NCI-H128 (cell line): ENCODE results near the gene DPYD.

Source experiments
- DNase-seq: peaks from one replicate; lab custom pipeline; 2025; ENCODE audit not compliant: unreplicated experiment; lab: John Stamatoyannopoulos, UW

Gene DPYD

GRCh38 chr1:97551113-97551512 lies 369.7 kb downstream of the DPYD start:
- DNase-seq: no peak

- no peak for DNase-seq
These were observed 375.4 kb downstream of the DPYD start for GRCh38 chr1:97545446-97545845.

DNA sequence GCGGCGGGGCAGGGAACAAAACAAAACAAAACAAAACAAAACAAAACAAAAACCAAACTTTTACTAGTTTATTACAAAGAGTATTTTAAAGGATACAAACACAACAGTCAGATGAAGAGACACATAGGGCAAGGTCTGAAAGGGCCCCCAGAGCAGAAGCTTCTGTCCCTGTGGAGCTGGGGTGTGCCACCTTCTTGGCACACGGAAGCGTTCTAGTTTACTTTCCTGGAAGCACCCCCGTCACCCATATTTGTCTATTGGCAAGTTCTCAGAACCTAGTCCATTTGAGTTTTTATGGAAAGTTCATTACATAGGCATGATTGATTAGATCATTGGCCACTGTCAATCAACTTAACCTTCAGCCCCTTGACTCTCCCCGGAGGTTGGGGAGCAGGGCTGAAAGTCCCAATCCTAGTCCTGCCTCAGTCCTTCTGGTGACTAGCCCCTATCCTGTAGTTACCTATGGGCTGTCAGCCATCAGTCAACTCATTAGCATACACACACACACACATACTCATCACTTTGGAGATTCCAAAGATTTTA lies 380.4 kb downstream of the DPYD start:
- no peak for DNase-seq

- no peak for DNase-seq
These were observed 382.7 kb downstream of the DPYD start for GRCh38 chr1:97538113-97538512.

DNA sequence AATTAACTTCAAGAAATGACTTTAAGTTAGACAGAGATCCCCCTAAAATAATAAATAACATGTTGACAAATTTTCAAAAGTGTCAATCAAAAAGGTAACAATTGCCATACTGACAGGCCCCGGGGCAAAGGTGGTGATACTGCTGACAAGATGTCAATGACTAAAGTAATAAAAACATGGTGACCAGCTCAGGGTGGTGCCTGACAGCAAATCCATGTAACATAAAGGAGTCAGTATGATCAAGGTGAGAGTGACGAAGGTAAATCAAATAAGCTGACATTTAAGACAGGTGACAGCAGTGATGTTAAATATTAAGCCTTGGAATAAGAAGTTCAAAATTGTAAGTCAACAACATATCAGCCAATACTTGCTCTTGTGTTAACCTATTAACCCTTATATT lies 387.5 kb downstream of the DPYD start:
- DNase-seq: no peak

DNA sequence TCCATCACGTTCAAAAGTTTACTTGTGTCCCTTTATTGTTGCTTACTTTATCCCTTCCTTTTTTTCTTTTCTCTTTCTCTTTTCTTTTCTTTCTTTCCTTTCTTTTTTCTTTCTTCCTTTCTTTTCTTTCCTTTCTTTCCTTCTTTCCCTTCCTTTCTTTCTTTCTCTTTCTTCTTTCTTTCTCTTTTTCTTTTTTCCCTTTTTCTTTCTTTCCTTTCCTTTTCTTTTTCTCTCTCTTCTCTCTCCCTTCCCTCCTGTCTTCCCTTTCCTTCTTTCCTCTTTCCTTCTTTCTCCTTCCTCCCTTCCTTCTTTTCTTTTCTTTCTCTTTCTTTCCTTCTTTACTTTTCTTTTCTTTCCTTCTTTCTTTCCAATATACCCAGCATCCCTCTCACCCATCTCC lies 391.2 kb downstream of the DPYD start:
- no peak for DNase-seq

DNA sequence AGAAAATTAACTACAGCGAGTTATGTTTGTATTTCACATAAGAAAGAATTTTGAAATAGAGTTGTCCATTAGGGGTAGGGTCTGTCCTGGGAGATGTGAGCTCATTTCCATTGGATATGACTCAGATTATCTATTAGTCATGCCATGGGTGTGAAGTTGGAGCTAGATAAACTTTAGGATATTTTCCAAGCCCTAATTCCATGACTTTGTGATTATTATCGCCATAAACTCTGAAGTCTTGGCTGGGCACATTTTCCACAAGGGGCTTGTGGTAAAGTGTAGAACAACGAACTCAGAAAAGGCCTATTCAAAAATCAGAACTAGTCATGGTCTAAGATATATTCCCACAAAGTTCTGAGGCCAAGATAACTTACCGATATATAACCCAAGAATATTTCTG lies 396.6 kb downstream of the DPYD start:
- no peak for DNase-seq

DNA sequence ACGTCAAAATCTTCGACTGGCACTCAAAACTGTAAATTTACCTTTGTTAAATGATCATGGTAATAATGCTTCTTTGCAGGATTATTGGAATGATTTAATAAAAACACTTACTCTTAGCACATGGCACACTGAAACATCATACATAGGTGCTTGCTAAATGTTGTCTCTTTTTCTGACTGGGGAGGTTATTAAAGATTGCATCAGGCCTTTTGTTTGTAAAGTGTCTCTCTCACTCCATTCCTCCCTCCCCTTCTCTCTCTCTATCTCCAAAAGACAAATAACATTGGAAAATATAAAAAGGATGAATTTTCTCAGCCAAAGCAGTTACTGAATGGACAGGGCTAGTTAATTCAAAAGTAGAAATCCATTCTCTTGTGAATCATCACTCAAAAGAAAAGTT lies 404.2 kb downstream of the DPYD start:
- no peak for DNase-seq

DNA sequence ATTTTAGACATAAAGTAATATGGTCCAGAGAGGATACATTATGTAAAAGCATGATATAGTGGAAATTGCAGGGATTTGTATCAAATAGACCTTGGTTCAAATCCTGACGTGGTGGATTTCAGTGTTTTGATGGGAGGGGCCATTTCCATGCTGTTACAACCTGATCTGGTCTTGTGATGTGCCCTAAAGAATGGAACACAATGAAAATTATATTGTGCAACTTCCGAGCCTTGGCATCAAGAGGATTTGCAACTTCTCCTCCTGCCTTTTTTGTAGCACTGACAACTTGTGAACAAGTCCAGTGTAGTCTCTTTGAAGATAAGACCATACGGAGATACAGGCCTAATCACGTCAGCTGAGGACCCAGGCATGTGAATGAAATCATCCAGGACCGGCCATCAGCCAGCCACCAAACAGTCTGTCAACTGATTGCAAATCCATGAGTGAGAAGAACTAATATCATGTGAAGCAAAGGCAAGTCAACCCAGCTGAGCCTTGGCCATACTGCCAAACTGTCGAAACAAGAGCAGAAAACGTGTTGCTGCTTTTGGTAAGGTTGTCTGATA lies 412.1 kb downstream of the DPYD start:
- DNase-seq: no peak

- no peak for DNase-seq
These were observed 413.0 kb downstream of the DPYD start for GRCh38 chr1:97507863-97508262.

GRCh38 chr1:97506368-97506767 lies 414.5 kb downstream of the DPYD start:
- DNase-seq: no peak

DNA sequence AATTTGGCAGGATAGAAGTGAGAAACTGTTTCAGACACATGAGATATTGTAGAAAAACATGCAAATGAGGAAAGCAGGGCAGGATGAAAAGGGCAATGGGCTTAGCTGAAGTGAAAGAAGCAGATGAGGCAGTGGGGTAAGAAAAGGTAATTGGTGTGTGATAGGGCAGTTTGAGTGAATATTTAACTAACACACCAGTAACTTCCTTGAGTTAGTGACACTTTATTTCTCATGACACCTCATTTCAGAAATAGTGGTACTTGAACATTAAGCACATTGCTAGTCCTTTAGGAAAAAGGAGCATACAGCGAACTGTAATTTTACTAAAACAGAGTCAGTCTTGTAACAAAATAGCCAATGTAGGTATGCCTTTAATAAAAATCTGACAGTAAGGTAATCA lies 415.0 kb downstream of the DPYD start:
- no peak for DNase-seq

- no peak for DNase-seq
These were observed 415.5 kb downstream of the DPYD start for GRCh38 chr1:97505289-97505688.

- no peak for DNase-seq
These were observed 418.5 kb downstream of the DPYD start for GRCh38 chr1:97502360-97502759.

DNA sequence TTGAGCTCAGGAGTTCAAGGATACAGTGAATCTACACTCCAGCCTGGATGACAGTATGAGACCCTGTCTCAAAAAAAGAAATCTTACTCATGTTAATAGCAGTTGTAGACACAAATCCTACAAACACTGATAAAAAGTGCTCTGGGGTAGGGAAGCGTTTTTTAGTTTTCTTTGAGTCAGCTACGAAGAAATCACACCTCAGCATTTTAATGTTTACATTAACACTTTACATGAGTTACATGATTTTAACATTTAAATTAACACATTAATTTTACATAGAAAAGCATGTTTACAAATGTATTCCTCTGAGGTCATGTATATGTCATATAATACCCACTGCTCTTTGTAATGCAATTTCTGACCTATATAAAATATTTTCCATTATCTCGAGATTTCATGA lies 419.2 kb downstream of the DPYD start:
- no peak for DNase-seq

DNA sequence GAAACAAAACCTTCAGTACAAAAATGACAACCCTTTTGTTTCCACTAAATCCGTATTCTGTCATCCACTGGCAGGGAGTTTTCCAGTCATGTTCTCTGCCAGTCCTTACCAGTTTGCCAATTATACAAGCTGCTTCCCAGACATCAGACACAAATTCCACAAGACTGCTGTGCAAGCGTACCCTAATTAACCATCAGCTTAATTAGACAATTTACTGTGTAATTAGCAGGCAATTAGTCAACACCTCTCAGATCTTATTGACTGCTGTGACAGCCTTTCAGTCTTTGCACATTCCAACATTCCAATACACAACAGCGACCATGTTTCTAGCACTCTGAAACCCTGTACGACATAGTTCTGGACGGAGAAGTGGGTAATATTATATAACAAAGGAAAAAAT lies 420.1 kb downstream of the DPYD start:
- no peak for DNase-seq

- no peak for DNase-seq
These were observed 421.2 kb downstream of the DPYD start for GRCh38 chr1:97499667-97500066.

DNA sequence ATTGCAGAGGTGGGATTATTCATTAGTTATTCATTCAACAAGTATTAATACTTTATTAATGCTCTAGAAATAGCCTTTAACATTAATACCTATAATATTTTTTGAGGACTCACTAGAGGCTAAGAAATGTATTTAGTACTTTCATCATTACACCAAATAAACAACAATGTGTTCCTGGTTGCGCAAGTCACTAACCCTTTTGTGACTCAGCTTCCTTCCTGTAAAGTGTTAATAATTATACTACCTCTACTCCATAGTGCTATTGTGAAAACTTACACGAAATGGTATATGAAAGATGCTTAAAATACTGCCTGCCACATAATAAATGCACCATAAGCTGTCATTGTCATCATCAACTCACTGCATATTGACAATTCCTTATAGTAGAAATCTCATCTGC lies 431.0 kb downstream of the DPYD start:
- no peak for DNase-seq

DNA sequence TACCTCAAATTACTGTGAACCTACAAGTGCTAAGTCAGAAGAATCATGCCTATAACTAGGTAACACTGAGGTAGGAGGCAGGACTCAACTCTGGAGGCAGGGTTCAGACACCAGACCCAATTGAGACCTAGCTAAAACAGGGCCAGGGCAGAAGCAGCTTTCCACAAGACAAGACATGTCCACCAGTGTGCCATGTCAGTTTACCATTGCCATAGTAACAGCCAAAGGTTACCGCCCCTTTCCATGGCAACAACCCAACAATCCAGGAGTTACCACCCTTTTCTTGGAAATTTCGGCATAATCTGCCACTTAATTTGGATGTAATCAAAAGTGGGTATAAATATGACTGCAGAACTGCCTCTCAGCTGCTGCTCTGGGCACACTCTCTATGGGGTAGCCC lies 432.3 kb downstream of the DPYD start:
- DNase-seq: no peak

- DNase-seq: no peak
These were observed 438.8 kb downstream of the DPYD start for GRCh38 chr1:97482022-97482421.

GRCh38 chr1:97467445-97467844 lies 453.4 kb downstream of the DPYD start:
- DNase-seq: no peak

DNA sequence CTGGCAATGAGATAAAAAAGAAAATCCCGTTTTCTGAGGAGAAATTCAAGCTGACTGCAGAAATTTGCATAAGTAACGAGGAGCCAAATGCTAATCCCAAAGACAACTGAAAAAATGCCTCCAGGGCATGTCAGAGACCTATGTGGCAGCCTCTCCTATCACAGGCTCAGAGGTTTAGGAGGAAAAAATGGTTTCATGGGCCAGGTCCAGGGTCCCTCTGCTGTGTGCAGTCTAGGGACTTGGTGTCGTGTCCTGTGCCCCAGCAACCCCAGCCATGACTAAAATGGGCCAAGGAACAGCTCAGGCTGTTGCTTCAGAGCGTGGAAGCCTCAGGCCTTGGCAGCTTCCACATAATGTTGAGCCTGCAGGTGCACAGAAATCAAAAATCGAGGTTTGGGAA lies 456.5 kb downstream of the DPYD start:
- DNase-seq: no peak

DNA sequence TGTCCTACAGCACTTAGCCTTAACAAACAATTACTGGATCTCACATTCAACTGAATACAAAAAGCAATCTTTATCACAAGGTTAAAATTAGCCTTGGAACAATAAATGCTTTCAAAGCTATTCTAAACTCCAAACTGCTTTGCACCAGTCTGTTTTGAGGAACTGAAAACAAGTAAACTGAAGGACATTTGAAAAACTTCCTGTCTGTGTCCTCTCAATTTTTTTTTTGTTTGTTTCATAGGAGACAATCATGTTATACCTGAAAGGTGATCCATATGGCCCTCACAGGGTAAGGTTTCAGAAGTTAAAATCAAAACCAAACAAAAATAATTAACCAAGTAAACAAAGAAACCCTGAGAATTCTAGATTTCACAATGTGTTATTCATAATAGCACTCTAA lies 459.1 kb downstream of the DPYD start:
- DNase-seq: no peak
